GM20431 (cell line): ENCODE data around the gene ACP6.

Experiments used
- in situ Hi-C: fragments of 300-500 bp; cut with MseI, MboI; formaldehyde crosslinking; loops from one replicate; pipeline ENCODE4 v1.15.0; 2020; ENCODE audit warnings: low sequenced_read_pairs; ENCODE audit not compliant: unreplicated experiment

Gene ACP6

DNA sequence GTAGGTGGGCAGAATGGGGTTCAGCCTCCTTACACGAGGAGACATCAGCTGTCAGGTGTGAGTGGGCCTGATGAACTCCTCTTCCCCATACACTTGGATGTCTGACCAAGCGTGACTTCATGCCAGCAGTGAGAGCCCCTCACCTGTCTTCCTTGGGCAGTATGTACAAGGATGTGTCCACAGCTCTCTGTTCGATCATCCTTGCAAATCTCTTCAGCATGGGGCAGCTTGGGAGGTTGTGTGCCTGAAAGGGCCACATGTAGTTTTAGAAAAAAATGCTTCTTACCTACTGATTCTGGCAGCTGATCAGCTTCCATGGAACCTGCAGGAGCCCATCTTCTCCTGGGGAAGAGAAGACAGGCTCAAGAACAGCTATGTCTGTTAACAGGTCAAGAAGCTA lies 18.0 kb downstream of the ACP6 start:
- in situ Hi-C loops: no loop called here

DNA sequence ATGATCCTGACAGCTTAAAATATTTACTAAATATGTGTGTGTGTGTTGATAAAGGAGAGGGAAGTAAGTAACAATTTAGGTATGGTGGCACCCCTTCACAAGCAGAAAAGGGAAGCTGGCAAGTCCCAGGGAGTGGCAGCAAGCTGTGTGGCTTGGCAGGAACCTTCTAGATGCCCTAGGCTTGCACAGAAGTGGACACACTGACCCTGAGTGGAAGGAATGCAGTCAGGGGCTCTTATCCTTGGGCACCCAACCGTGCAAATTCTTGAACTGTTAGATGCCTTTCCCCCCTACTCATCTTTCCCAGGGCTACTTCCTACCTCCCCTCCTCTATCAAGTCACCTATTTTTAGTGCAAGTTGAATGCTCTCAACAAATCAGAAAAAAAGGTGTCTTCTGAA lies 18.9 kb downstream of the ACP6 start:
- in situ Hi-C loops: no loop called here

DNA sequence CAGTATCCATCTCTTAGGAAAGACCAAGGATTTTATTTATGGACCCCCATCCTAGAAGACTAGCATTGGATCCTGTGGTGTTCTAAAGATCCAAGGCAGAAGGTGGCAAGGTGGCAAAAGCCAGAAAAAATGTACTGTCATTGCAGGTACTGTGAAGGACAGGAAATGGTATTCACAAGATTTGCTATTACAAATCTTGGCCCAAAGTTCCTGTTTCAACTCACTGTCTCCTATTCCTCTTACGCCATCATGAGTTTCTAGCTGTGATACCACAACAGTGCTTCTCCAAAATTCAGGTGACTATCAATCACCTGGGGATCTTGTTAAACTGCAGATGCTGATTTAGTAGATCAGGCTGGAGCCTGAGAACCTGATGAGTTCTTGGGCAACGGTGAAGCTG lies 21.4 kb downstream of the ACP6 start:
- in situ Hi-C loops: loop anchor here (10.0 kb wide), 1 partner anchor 154 kb away; no protein-coding TSS in a partner anchor

DNA sequence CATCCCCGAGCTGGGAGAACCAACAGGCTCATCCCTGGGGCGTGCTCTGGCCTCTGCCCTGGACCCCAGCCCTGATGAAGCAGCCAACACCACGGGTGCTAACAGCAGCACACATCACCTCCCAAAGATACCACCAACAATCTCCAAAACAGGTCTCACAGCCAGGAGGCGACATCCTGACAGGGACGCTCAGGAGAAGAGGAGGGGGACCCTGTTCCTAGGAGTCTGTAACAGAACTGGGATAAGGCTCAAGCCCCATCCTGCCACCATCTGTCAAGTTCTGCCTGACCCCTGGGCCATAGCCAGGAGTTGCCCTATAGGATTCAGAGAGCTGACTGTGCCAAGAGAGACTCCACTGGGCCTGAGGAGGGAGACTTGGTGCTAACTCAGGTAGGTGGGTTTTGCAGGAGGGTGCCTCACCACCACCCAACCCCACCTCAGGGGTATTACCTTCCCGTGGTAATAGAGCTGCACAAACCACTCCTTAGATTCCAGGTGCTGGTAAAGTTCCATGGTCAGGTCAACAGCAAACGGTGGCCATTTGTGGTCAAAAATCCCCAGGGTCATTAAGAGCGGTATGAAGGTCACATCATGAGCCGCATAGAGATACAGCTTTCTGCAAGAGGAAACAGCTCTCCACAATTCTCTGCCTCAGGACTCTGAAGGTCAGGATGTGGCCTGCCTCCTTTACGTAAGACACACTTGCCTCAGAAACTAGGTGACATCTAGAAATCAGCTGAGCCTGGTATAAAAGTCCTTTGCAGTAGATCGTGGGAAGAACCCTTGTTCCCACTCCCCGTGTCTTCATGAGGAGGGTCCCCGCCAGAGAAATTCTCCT lies 22.3 kb downstream of the ACP6 start:
- in situ Hi-C loops: loop anchor here (10.0 kb wide), 1 partner anchor 153 kb away; no protein-coding TSS in a partner anchor

DNA sequence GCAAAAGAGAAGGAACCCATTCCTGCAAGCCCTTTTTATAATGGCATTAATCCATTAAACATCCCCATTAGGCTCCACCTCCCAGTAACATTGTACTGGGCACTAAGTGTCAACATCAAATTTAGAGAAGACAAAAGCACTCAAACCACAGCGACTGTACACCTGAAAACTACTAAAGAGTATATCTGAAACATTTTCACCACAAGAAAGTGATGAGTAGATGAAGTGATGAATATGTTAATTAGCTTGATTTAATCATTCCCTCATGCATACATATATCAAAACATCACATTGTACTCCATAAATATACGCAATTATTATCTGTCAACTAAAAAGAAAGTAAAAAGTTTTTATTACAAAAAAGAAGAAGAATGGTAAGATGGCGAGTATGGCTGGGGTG lies 26.4 kb downstream of the ACP6 start:
- in situ Hi-C loops: loop anchor here (10.0 kb wide), 1 partner anchor 149 kb away; no protein-coding TSS in a partner anchor

DNA sequence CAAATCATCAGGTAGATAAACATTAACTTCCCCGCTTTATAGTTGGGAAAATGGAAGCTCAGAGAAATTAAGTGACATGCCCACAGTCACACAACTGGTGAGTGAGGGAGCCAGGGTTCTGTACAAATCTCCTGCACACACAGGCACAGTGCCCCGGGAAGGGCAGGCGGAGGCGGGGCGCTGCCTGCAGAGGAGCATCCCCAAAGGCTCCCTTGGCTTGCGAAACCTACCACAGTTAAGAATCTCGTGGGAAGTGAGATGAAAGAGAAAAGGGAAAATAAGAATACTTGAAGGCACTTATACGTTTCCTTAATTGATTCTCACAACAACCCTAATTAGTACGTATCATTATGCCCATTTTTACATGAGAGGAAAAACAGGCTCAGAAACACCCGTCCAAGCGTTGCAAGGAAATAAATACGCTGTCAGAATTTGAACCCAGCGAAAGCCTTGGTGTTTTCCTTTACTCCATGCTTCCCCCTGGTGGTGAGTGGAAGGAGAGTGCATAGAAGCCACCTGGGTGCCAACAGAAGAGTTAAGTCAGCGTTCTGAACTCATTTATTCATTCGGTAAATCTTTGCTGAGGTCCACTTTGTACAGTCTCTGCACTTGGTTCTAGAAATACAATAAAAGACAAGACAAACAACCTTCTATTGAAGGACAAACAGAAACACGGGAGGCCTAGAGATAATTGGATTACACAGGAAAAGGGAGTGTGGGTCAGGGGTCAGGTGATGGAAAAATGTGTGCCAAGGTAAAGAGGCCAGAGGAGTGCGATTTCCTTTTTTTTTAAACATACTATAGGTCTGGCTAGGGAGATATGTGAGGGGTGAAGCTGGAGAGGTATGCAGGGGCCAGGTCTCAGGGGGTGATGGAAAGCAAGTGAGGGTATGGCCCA lies 28.4 kb downstream of the ACP6 start:
- in situ Hi-C loops: loop anchor here (10.0 kb wide), 1 partner anchor 147 kb away; no protein-coding TSS in a partner anchor

DNA sequence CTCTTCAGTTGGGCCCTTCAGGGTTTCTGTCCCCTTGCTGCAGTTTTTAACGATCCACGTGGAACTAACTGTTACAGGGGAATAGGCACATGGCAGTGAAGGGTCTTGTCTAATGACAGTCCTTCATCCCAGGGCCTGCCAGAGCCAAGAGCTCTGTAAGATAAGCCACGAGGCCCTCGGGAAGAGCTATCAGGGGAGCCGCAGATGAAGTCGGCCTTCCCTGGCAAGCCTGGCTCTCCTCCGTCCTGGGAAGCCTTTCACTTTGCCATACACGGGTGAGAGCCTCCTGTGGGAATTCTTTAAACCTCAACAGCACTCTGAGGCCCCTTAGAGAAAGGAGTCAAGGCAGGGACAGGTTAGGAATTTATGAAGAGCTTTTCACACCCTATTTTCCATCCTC lies 29.0 kb downstream of the ACP6 start:
- in situ Hi-C loops: loop anchor here (10.0 kb wide), 1 partner anchor 146 kb away; no protein-coding TSS in a partner anchor

DNA sequence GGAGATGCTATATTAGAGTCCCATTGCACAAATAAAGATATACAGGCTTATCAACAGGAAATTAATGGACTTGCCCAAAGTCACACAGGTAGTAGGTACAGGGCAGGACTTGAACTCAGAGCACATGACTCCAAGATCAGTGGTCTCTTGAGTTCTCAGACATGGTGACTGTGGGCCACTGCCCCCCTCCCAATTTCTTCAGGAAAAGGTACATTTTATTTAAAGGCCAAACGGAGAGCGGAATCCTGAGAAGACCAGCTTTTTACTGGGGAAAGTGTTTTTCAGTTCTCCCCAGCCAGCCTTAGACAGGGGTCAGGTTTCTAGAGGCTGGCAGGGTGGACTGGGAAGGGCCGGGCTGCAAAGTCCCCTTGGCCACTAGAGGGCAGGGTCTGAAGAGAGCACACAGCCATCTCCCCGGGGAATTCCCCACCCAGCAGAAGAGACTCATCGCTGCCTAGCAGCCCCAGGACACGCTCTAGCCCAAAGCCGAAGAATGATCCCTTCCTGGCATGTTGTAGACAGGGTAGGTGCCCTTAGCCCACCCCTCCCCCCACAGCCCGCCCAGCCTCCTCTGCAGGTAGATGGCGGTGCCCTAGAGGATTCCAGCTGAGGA lies 29.7 kb downstream of the ACP6 start:
- in situ Hi-C loops: loop anchor here (10.0 kb wide), 1 partner anchor 146 kb away; no protein-coding TSS in a partner anchor

DNA sequence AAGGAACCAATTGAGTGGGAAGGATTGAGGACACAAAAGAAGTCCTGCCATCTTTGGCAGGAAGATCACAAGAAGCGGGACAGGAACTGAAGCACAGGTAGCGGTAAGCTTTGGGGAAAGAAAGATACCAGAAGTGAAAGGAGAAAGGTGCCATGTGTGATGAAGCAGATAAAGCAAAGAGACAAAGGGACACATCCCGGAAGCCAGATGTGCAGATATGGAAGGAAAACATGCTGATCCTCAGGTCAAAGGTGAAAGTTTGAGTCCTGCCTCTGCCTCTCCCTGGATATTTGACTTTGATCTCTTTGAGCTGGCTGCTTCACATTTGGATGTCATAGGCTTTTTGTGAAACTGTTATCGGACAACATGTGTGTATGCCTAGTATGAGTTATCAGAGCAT lies 34.0 kb downstream of the ACP6 start:
- in situ Hi-C loops: no loop called here

DNA sequence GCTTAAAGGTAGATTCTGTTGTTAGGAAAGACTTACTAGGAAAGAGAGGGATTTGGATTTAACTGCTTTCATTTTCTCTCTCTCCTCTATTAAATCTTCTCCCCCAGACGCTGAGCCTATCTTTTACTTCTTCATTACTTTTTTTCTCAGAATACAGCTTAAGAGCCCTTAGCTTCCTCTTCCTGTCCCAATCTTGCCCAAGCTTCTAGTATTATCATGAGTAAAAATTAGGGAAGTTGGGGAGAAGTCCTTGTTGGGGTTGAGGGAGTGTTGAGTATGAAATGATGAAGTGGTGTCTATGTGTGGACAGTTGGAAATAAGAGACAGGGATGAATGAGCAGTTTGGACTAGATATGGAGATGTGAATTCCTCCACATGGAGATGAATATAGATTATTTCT lies 35.0 kb downstream of the ACP6 start:
- in situ Hi-C loops: no loop called here

DNA sequence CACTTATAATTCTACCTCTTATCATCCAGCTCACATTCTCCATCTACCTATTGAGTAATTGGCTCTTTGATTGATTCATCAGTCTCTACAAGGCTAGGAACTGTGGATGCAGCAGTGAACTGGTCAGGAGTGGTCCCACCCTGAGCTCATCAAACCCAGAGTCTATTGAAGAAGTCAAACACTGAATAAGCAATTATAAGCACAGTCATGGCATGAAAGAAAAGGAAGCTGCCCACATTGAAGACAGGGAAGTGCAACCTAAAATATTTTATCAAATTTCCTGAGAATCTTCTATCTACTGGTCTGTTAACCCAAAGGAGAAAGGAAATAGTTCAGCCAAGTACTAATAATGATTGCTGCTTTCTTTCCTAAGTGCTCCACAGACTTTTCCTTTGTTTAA lies 35.7 kb downstream of the ACP6 start:
- in situ Hi-C loops: no loop called here

DNA sequence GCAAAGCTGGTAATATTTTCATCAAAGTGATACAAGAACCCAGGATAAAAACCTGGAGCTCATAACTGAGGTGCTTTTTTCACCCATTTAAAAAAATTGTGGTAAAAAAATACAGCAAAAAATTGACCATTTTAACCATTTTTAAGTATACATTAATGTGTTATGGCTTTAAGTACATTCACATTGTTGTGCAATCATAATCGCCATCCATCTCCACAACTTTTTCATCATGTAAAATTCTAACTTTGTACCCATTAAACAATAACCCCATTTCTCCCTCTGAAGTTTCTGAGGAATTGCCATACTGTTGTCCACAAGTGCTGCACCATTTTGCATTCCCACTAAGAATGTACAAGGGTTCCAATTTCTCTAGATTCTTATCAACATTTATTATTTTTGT lies 36.6 kb downstream of the ACP6 start:
- in situ Hi-C loops: no loop called here

DNA sequence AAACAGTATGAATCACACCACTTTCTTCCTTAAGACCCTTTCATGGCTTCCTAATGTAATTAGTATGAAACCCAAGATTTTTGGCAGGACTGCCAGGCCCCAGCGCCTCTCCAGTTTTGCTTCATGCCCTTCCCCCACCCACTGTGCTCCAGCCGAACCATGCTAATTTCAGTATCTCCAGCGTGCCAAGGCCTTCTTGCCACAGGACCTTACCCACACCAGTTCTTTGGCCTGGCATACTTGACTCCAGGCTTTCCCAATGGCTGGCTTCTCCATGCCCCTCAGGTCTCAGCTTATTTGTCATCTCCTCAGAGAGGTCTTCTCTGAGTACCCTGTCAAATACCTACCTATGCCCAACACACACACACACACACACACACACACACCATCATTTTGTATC lies 38.5 kb downstream of the ACP6 start:
- in situ Hi-C loops: no loop called here

DNA sequence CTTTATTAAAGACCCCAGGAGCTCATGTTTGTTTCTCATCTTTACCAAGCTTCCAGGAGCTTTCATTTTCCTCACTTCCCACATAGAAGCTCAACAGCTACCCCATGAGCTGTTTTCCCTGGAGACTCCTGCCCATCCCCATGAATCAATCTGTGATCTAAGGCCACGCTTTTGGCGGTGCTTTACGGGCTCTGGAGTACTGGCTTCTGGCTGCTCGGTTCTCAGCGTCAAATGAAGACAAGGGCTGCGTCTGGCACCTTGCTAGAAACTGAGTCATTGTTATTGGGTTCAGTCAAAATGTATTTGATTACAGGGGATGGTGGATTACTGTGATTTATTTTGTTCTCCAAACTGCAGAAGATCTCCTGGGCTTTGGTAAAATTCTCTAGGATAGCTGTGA lies 39.9 kb downstream of the ACP6 start:
- in situ Hi-C loops: no loop called here

DNA sequence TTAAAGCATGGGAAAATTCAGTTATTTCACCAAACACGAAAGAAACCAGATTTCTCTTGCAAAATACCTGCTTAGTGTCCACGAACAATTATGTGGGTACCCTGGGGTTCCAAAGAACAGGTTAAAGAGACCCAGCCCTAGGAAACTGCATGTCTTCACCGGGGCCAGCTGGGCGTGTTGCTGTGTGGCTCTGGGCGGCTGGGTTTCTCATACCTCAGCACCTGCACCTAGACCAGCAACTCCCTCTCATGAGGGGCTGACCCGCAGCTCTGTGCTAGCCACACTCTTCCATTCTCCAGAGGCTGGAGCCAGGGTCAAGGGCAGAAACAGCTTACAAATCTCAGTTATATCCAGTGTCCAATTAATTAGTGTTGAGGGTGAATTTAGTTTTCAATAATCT lies 40.3 kb downstream of the ACP6 start:
- in situ Hi-C loops: no loop called here

DNA sequence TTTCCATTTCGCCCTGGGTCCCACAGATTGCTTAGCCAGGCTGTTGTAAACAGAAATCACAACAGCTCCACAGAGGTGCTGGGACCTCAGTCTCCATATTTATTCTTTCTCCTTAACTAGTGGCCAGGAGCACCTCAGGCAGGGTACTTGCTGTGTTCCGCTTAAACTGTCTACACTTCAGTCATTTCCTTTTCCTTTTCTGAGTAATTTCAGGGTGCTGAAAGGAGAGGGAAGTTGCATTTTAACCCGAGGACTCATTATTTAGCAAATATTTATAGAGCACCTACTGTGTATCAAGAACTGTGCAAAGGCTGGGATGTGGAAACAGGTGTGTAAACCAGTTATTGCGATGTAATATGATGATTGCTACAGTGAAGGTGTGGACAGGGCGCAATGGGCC lies 41.9 kb downstream of the ACP6 start:
- in situ Hi-C loops: no loop called here

DNA sequence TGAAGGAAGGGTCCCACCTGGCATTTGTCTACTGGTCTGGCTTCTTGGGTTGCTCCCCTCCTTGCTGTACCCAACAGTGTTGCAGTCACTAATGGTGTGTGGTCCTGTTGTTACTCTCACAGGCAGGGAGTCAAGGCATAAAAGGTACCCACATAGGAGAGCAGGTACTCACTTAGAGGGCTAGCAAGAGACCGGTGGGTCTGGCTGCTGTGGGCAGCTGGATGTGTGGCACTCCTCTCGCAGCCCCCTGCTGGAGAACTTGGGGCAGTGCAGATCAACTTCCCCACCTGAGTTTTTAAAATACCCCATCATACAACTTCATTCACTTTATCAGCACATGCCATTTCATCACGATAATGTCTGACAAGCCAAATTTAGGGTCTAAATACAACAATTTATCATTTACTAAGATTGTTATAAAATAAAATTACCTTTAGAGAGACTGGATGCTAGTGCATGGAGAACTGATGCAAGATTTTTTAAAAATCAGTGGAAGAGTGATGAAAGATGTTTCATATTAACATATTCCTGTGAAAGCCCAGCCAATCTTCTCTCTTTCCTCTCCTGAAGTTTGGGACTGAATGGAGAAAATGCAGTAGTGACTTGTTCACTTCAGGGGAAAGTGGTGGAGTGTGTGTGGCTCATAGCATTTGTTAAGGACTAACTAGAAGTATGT lies 42.8 kb downstream of the ACP6 start:
- in situ Hi-C loops: no loop called here

DNA sequence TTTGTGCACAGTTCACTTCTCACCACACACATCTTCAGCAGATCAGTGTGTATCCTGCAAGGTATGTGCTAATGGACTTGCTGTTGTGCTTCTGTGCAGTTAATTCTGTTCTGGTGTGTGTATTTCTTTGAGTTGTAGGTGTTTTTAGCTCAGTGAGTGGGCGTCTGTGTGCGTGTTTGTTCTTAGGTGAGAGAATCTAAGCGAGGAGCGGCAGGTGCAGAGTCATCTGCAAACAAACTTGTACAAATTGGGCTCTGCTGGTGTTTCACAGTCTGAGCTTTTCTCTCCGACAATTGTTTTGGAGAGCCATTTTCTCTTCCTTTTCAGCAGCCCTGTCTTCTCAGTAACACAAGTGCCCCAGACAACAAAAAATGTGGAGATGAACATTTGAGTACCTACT lies 43.6 kb downstream of the ACP6 start:
- in situ Hi-C loops: no loop called here

DNA sequence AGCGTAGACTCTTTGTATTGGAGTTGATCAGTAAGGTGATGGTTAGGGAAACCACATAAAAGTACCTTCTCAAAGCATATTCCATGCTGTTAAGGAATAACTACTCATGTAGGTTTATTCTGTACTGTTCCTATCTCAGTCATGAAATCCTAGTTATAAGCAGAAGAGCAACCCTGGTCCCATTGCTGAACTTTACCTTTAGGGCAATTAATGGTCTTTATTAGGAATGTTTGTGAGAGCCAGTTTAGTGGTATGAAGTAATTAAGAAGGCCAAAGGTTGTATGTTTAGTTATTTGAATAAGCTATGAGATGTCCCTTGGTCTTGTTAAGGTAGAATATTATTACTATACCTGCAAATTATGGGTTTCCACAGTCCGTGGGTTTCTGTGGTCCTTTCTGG lies 44.0 kb downstream of the ACP6 start:
- in situ Hi-C loops: no loop called here
